ENCODE measurements around the gene DOK5. TPM values are rescaled to one million over a fixed set of nuclear protein-coding genes. Genes with fewer than 3 reads are reported as not detected.
"Not testable (repeated sequence)": the region's sequence is repeated elsewhere in the genome, so short reads cannot be mapped to it uniquely, and the experiment has no call there.

Gene DOK5
- total RNA-seq, 1 experiment from 2014 or later = not detected

GRCh38 chr20:54474046-54474445 lies 1.3 kb upstream of the DOK5 start:
- H2AFZ ChIP-seq (ENCODE audit: low read length) = no peak overlapping the region
- no peaks in the 10 kb centered on the region for H3K36me3 ChIP-seq (ENCODE audit: insufficient read depth, low read length)
- no peaks in the 10 kb centered on the region for H3K27me3 ChIP-seq (ENCODE audit: low read length)
- H3K9ac ChIP-seq (ENCODE audit: low read length) = no peak overlapping the region
- no peaks in the 10 kb centered on the region for H3K9me2 ChIP-seq (replicated peaks; ENCODE audit: insufficient read depth, low read length)
- no peaks in the 10 kb centered on the region for H4K20me1 ChIP-seq (ENCODE audit: insufficient read depth, low read depth, low read length)
- no peak for DNase-seq
- peaks cover 26% of the 10 kb centered on the region for H3K9me3 ChIP-seq (ENCODE audit: low read length)
- no peak overlapping the region for H3K27ac ChIP-seq (ENCODE audit: low read length)
- no peaks in the 10 kb centered on the region for H3K79me2 ChIP-seq (ENCODE audit: low read length)
- no peak overlapping the region for H3K4me2 ChIP-seq (ENCODE audit: low read depth, low read length, poor library complexity, severe bottlenecking)
- no peaks in the 10 kb centered on the region for H3K4me1 ChIP-seq (ENCODE audit: low read length)
- H3K4me3 ChIP-seq (ENCODE audit: low read length) = no peak overlapping the region

GRCh38 chr20:54474866-54475265 lies 527 bp upstream of the DOK5 start:
- no peak overlapping the region for H3K9ac ChIP-seq (ENCODE audit: low read length)
- H3K36me3 ChIP-seq (ENCODE audit: insufficient read depth, low read length) = no peaks in the 10 kb centered on the region
- H3K4me3 ChIP-seq (ENCODE audit: low read length) = no peak overlapping the region
- no peak for DNase-seq
- H3K9me2 ChIP-seq (replicated peaks; ENCODE audit: insufficient read depth, low read length) = no peaks in the 10 kb centered on the region
- no peak overlapping the region for H3K27ac ChIP-seq (ENCODE audit: low read length)
- H3K27me3 ChIP-seq (ENCODE audit: low read length) = no peaks in the 10 kb centered on the region
- H2AFZ ChIP-seq (ENCODE audit: low read length) = no peak overlapping the region
- peaks cover 26% of the 10 kb centered on the region for H3K9me3 ChIP-seq (ENCODE audit: low read length)
- H3K4me1 ChIP-seq (ENCODE audit: low read length) = no peaks in the 10 kb centered on the region
- no peaks in the 10 kb centered on the region for H4K20me1 ChIP-seq (ENCODE audit: insufficient read depth, low read depth, low read length)
- no peak overlapping the region for H3K4me2 ChIP-seq (ENCODE audit: low read depth, low read length, poor library complexity, severe bottlenecking)
- no peaks in the 10 kb centered on the region for H3K79me2 ChIP-seq (ENCODE audit: low read length)

GRCh38 chr20:54476169-54477009 lies 996 bp downstream of the DOK5 start:
- H3K36me3 ChIP-seq (ENCODE audit: insufficient read depth, low read length) = no peaks in the 10 kb centered on the region
- H3K4me1 ChIP-seq (ENCODE audit: low read length) = no peaks in the 10 kb centered on the region
- no peak overlapping the region for H3K9ac ChIP-seq (ENCODE audit: low read length)
- no peaks in the 10 kb centered on the region for H4K20me1 ChIP-seq (ENCODE audit: insufficient read depth, low read depth, low read length)
- H2AFZ ChIP-seq (ENCODE audit: low read length) = no peak overlapping the region
- no peak overlapping the region for H3K4me2 ChIP-seq (ENCODE audit: low read depth, low read length, poor library complexity, severe bottlenecking)
- no peaks in the 10 kb centered on the region for H3K27me3 ChIP-seq (ENCODE audit: low read length)
- H3K27ac ChIP-seq (ENCODE audit: low read length) = no peak overlapping the region
- H3K4me3 ChIP-seq (ENCODE audit: low read length) = no peak overlapping the region
- no peaks in the 10 kb centered on the region for H3K9me2 ChIP-seq (replicated peaks; ENCODE audit: insufficient read depth, low read length)
- H3K79me2 ChIP-seq (ENCODE audit: low read length) = no peaks in the 10 kb centered on the region
- DNase-seq = no peak
- peaks cover 24% of the 10 kb centered on the region for H3K9me3 ChIP-seq (ENCODE audit: low read length)

GRCh38 chr20:54477191-54477955 lies 2.0 kb downstream of the DOK5 start:
- 0 out of 2 replicates have a peak, but pooled peaks cover 5% of the 10 kb centered on the region for H3K9me2 ChIP-seq (replicated peaks; ENCODE audit: insufficient read depth, low read length)

GRCh38 chr20:54479138-54479906 lies 3.9 kb downstream of the DOK5 start:
- no peaks in the 10 kb centered on the region for H4K20me1 ChIP-seq (ENCODE audit: insufficient read depth, low read depth, low read length)
- H3K27me3 ChIP-seq (ENCODE audit: low read length) = no peaks in the 10 kb centered on the region
- H3K9me2 ChIP-seq (replicated peaks; ENCODE audit: insufficient read depth, low read length) = 0 out of 2 replicates have a peak, but pooled peaks cover 5% of the 10 kb centered on the region
- no peak overlapping the region for H2AFZ ChIP-seq (ENCODE audit: low read length)
- H3K27ac ChIP-seq (ENCODE audit: low read length) = no peak overlapping the region
- no peaks in the 10 kb centered on the region for H3K79me2 ChIP-seq (ENCODE audit: low read length)
- DNase-seq = no peak
- H3K4me1 ChIP-seq (ENCODE audit: low read length) = no peaks in the 10 kb centered on the region
- peaks cover 11% of the 10 kb centered on the region for H3K9me3 ChIP-seq (ENCODE audit: low read length)
- no peak overlapping the region for H3K4me2 ChIP-seq (ENCODE audit: low read depth, low read length, poor library complexity, severe bottlenecking)
- H3K4me3 ChIP-seq (ENCODE audit: low read length) = no peak overlapping the region
- no peaks in the 10 kb centered on the region for H3K36me3 ChIP-seq (ENCODE audit: insufficient read depth, low read length)
- H3K9ac ChIP-seq (ENCODE audit: low read length) = no peak overlapping the region

More at GRCh38 chr20:54477191-54477955, 2.0 kb downstream of the DOK5 start:
- no peaks in the 10 kb centered on the region for H3K79me2 ChIP-seq (ENCODE audit: low read length)
- no peaks in the 10 kb centered on the region for H3K27me3 ChIP-seq (ENCODE audit: low read length)
- H3K36me3 ChIP-seq (ENCODE audit: insufficient read depth, low read length) = no peaks in the 10 kb centered on the region
- H2AFZ ChIP-seq (ENCODE audit: low read length) = no peak overlapping the region
- no peak overlapping the region for H3K27ac ChIP-seq (ENCODE audit: low read length)
- peaks cover 21% of the 10 kb centered on the region for H3K9me3 ChIP-seq (ENCODE audit: low read length)
- H3K9ac ChIP-seq (ENCODE audit: low read length) = no peak overlapping the region
- DNase-seq = no peak
- H3K4me2 ChIP-seq (ENCODE audit: low read depth, low read length, poor library complexity, severe bottlenecking) = no peak overlapping the region
- H3K4me3 ChIP-seq (ENCODE audit: low read length) = no peak overlapping the region
- H4K20me1 ChIP-seq (ENCODE audit: insufficient read depth, low read depth, low read length) = no peaks in the 10 kb centered on the region
- no peaks in the 10 kb centered on the region for H3K4me1 ChIP-seq (ENCODE audit: low read length)

GRCh38 chr20:54479937-54480336 lies 4.5 kb downstream of the DOK5 start:
- H3K9me2 ChIP-seq (replicated peaks; ENCODE audit: insufficient read depth, low read length); H3K79me2 ChIP-seq (ENCODE audit: low read length); DNase-seq; H3K4me2 ChIP-seq (ENCODE audit: low read depth, low read length, poor library complexity, severe bottlenecking); H3K36me3 ChIP-seq (ENCODE audit: insufficient read depth, low read length); H3K27me3 ChIP-seq (ENCODE audit: low read length); H3K9ac ChIP-seq (ENCODE audit: low read length); H3K4me1 ChIP-seq (ENCODE audit: low read length); H3K27ac ChIP-seq (ENCODE audit: low read length); H4K20me1 ChIP-seq (ENCODE audit: insufficient read depth, low read depth, low read length); H3K4me3 ChIP-seq (ENCODE audit: low read length); H2AFZ ChIP-seq (ENCODE audit: low read length): not testable (repeated sequence)
- peaks cover 10% of the 10 kb centered on the region for H3K9me3 ChIP-seq (ENCODE audit: low read length)

- H3K9ac ChIP-seq (ENCODE audit: low read length) = no peak overlapping the region
- no peak overlapping the region for H3K4me3 ChIP-seq (ENCODE audit: low read length)
- no peak overlapping the region for H3K27ac ChIP-seq (ENCODE audit: low read length)
- H4K20me1 ChIP-seq (ENCODE audit: insufficient read depth, low read depth, low read length) = no peaks in the 10 kb centered on the region
- H3K9me3 ChIP-seq (ENCODE audit: low read length) = peaks cover 10% of the 10 kb centered on the region
- H3K79me2 ChIP-seq (ENCODE audit: low read length) = no peaks in the 10 kb centered on the region
- DNase-seq = no peak
- no peak overlapping the region for H3K4me2 ChIP-seq (ENCODE audit: low read depth, low read length, poor library complexity, severe bottlenecking)
- no peak overlapping the region for H2AFZ ChIP-seq (ENCODE audit: low read length)
- no peaks in the 10 kb centered on the region for H3K4me1 ChIP-seq (ENCODE audit: low read length)
- no peaks in the 10 kb centered on the region for H3K27me3 ChIP-seq (ENCODE audit: low read length)
- H3K9me2 ChIP-seq (replicated peaks; ENCODE audit: insufficient read depth, low read length) = 0 out of 2 replicates have a peak, but pooled peaks cover 5% of the 10 kb centered on the region
- H3K36me3 ChIP-seq (ENCODE audit: insufficient read depth, low read length) = no peaks in the 10 kb centered on the region
These were observed 6.0 kb downstream of the DOK5 start for GRCh38 chr20:54481442-54481841.

- Histone ChIP-seq H3K9ac (ENCODE audit: low read length) (no peak overlapping the region), H3K79me2 (ENCODE audit: low read length) (no peaks in the 10 kb centered on the region), H3K9me3 (ENCODE audit: low read length) (peaks cover 8% of the 10 kb centered on the region; the same call in 1 of the 2 replicates), H3K27ac (ENCODE audit: low read length) (no peak overlapping the region), H3K4me2 (ENCODE audit: low read depth, low read length, poor library complexity, severe bottlenecking) (no peak overlapping the region), H3K4me1 (ENCODE audit: low read length) (no peaks in the 10 kb centered on the region), H2AFZ (ENCODE audit: low read length) (no peak overlapping the region), H3K9me2 (replicated peaks; ENCODE audit: insufficient read depth, low read length) (0 out of 2 replicates have a peak, but pooled peaks cover 5% of the 10 kb centered on the region), H3K27me3 (ENCODE audit: low read length) (no peaks in the 10 kb centered on the region), H3K36me3 (ENCODE audit: insufficient read depth, low read length) (no peaks in the 10 kb centered on the region), H4K20me1 (ENCODE audit: insufficient read depth, low read depth, low read length) (no peaks in the 10 kb centered on the region), H3K4me3 (ENCODE audit: low read length) (no peak overlapping the region)
- no peak for DNase-seq
These were observed 10.2 kb downstream of the DOK5 start for GRCh38 chr20:54485631-54486030.
